ENCODE data around the gene KIF26A.

The KIF26A gene

GRCh38 chr14:104098272-104099095 is 39.9 kb upstream of the KIF26A start:
- H3K4me3 Mint-ChIP-seq, result no peak overlapping the region
- H3K27ac Mint-ChIP-seq, result no peak overlapping the region
- no peaks in the 10 kb centered on the region for H3K27me3 Mint-ChIP-seq
- DNase-seq (no peak), ATAC-seq (no peak)
- H3K4me1 Mint-ChIP-seq, result peaks cover 3% of the 10 kb centered on the region
- no peaks in the 10 kb centered on the region for H3K36me3 Mint-ChIP-seq (ENCODE audit: low read depth)
- H3K9me3 Mint-ChIP-seq, result no peaks in the 10 kb centered on the region

- Mint-ChIP-seq H3K27ac (no peak overlapping the region), H3K36me3 (ENCODE audit: low read depth) (no peaks in the 10 kb centered on the region), H3K9me3 (no peaks in the 10 kb centered on the region), H3K4me1 (peaks cover 2% of the 10 kb centered on the region), H3K27me3 (no peaks in the 10 kb centered on the region), H3K4me3 (no peak overlapping the region)
- ATAC-seq (no peak), DNase-seq (no peak)
These were observed 39.0 kb upstream of the KIF26A start for GRCh38 chr14:104099096-104100041.

GRCh38 chr14:104100171-104101085 is 38.0 kb upstream of the KIF26A start:
- Mint-ChIP-seq H3K36me3 (ENCODE audit: low read depth) (no peaks in the 10 kb centered on the region), H3K27ac (no peak overlapping the region), H3K27me3 (no peaks in the 10 kb centered on the region), H3K4me3 (no peak overlapping the region), H3K4me1 (no peaks in the 10 kb centered on the region), H3K9me3 (no peaks in the 10 kb centered on the region)
- ATAC-seq (no peak), DNase-seq (no peak)

GRCh38 chr14:104101086-104101621 is 37.2 kb upstream of the KIF26A start:
- no peaks in the 10 kb centered on the region for H3K9me3 Mint-ChIP-seq
- no peak overlapping the region for H3K4me3 Mint-ChIP-seq
- no peaks in the 10 kb centered on the region for H3K36me3 Mint-ChIP-seq (ENCODE audit: low read depth)
- DNase-seq (no peak), ATAC-seq (no peak)
- no peak overlapping the region for H3K27ac Mint-ChIP-seq
- no peaks in the 10 kb centered on the region for H3K4me1 Mint-ChIP-seq
- no peaks in the 10 kb centered on the region for H3K27me3 Mint-ChIP-seq

GRCh38 chr14:104101651-104102281 is 36.6 kb upstream of the KIF26A start:
- no peak overlapping the region for H3K4me3 Mint-ChIP-seq
- H3K36me3 Mint-ChIP-seq (ENCODE audit: low read depth), result no peaks in the 10 kb centered on the region
- H3K27me3 Mint-ChIP-seq, result no peaks in the 10 kb centered on the region
- no peak for DNase-seq
- no peak overlapping the region for H3K27ac Mint-ChIP-seq
- ATAC-seq, result no peak
- no peaks in the 10 kb centered on the region for H3K9me3 Mint-ChIP-seq
- H3K4me1 Mint-ChIP-seq, result no peaks in the 10 kb centered on the region

- H3K36me3 Mint-ChIP-seq (ENCODE audit: low read depth), result no peaks in the 10 kb centered on the region
- DNase-seq (no peak), ATAC-seq (no peak)
- no peaks in the 10 kb centered on the region for H3K27me3 Mint-ChIP-seq
- no peak overlapping the region for H3K27ac Mint-ChIP-seq
- H3K4me1 Mint-ChIP-seq, result no peaks in the 10 kb centered on the region
- no peaks in the 10 kb centered on the region for H3K9me3 Mint-ChIP-seq
- H3K4me3 Mint-ChIP-seq, result no peak overlapping the region
These were observed 36.0 kb upstream of the KIF26A start for GRCh38 chr14:104102282-104102914.

- no peak overlapping the region for H3K27ac Mint-ChIP-seq
- H3K27me3 Mint-ChIP-seq, result no peaks in the 10 kb centered on the region
- no peaks in the 10 kb centered on the region for H3K9me3 Mint-ChIP-seq
- DNase-seq (no peak), ATAC-seq (no peak)
- H3K36me3 Mint-ChIP-seq (ENCODE audit: low read depth), result no peaks in the 10 kb centered on the region
- H3K4me3 Mint-ChIP-seq, result no peak overlapping the region
- no peaks in the 10 kb centered on the region for H3K4me1 Mint-ChIP-seq
These were observed 35.3 kb upstream of the KIF26A start for GRCh38 chr14:104103061-104103445.

GRCh38 chr14:104103446-104104075 is 34.8 kb upstream of the KIF26A start:
- no peak for DNase-seq
- H3K36me3 Mint-ChIP-seq (ENCODE audit: low read depth), result no peaks in the 10 kb centered on the region
- H3K27me3 Mint-ChIP-seq, result no peaks in the 10 kb centered on the region
- H3K4me3 Mint-ChIP-seq, result no peak overlapping the region
- H3K9me3 Mint-ChIP-seq, result no peaks in the 10 kb centered on the region
- no peak for ATAC-seq
- H3K27ac Mint-ChIP-seq, result no peak overlapping the region
- no peaks in the 10 kb centered on the region for H3K4me1 Mint-ChIP-seq

- Mint-ChIP-seq H3K27me3 (no peaks in the 10 kb centered on the region), H3K36me3 (ENCODE audit: low read depth) (no peaks in the 10 kb centered on the region), H3K4me3 (no peak overlapping the region), H3K27ac (no peak overlapping the region), H3K4me1 (no peaks in the 10 kb centered on the region), H3K9me3 (no peaks in the 10 kb centered on the region)
- ATAC-seq (no peak), DNase-seq (no peak)
These were observed 34.1 kb upstream of the KIF26A start for GRCh38 chr14:104104076-104104901.

GRCh38 chr14:104105071-104105821 is 33.1 kb upstream of the KIF26A start:
- Mint-ChIP-seq H3K27ac (no peak overlapping the region), H3K4me3 (no peak overlapping the region), H3K4me1 (no peaks in the 10 kb centered on the region), H3K9me3 (no peaks in the 10 kb centered on the region), H3K36me3 (ENCODE audit: low read depth) (no peaks in the 10 kb centered on the region), H3K27me3 (no peaks in the 10 kb centered on the region)
- DNase-seq, result no peak
- no peak for ATAC-seq

- H3K27ac Mint-ChIP-seq, result no peak overlapping the region
- H3K4me1 Mint-ChIP-seq, result no peaks in the 10 kb centered on the region
- H3K27me3 Mint-ChIP-seq, result no peaks in the 10 kb centered on the region
- DNase-seq (no peak), ATAC-seq (no peak)
- H3K9me3 Mint-ChIP-seq, result no peaks in the 10 kb centered on the region
- no peaks in the 10 kb centered on the region for H3K36me3 Mint-ChIP-seq (ENCODE audit: low read depth)
- no peak overlapping the region for H3K4me3 Mint-ChIP-seq
These were observed 32.4 kb upstream of the KIF26A start for GRCh38 chr14:104105822-104106470.
